ENCODE measurements around the gene LIME1. TPM values are rescaled to one million over a fixed set of nuclear protein-coding genes. Genes with fewer than 3 reads are reported as not detected.

The LIME1 gene
- total and polyA plus RNA-seq, 9 of the 15 experiments (the other 6 are each of a cell fraction or from before 2014, with no cell fraction given) = 0.11 to 17.1 (median 2.8) TPM; not detected in 2

- no peak for TF ChIP-seq ZNF449 (CRISPR knock-in tag; IDR thresholded peaks at IDR 0.05)
- TF ChIP-seq MCM2 (IDR thresholded peaks at IDR 0.05; ENCODE audit: low read depth) = no peak
- TF ChIP-seq SMARCA5 (IDR thresholded peaks at IDR 0.05) = no peak
- peak; percentile 92 for TF ChIP-seq MYC (IDR thresholded peaks at IDR 0.05; ENCODE audit: low read depth, low read length)
- no peak for TF ChIP-seq MYC (CRISPR knock-in tag; IDR thresholded peaks at IDR 0.05; ENCODE audit: borderline replicate concordance, low read depth)
- TF ChIP-seq C11orf30 (IDR thresholded peaks at IDR 0.05; ENCODE audit: low read depth) = peak; percentile 88
- no peak for TF ChIP-seq CCAR2 (IDR thresholded peaks at IDR 0.05; ENCODE audit: low read depth, low read length)
- 0 out of 2 replicates have a peak, but pooled peaks have one; percentile 76 for TF ChIP-seq E2F5 (CRISPR knock-in tag; IDR thresholded peaks at IDR 0.05)
- TF ChIP-seq SMARCA4 (IDR thresholded peaks at IDR 0.05) = no peak
- TF ChIP-seq CXXC5 (CRISPR knock-in tag; IDR thresholded peaks at IDR 0.05) = peak; percentile 92
- no peak; the same call in 1 of the 2 replicates for TF ChIP-seq BCL6 (CRISPR knock-in tag; IDR thresholded peaks at IDR 0.05)
- TF ChIP-seq MECOM (CRISPR knock-in tag; IDR thresholded peaks at IDR 0.05) = no peak
- TF ChIP-seq ZNF175 (CRISPR knock-in tag; IDR thresholded peaks at IDR 0.05; ENCODE audit: low read depth) = 0 out of 2 replicates have a peak, but pooled peaks have one; percentile 82
- TF ChIP-seq SUPT5H (IDR thresholded peaks at IDR 0.05) = peak; percentile 61
- TF ChIP-seq ZC3H4 (CRISPR knock-in tag; IDR thresholded peaks at IDR 0.05; ENCODE audit: borderline replicate concordance) = no peak
- peak; percentile 74; the same call in 1 of the 2 replicates for TF ChIP-seq ZBTB17 (CRISPR knock-in tag; IDR thresholded peaks at IDR 0.05)
- TF ChIP-seq CREM (IDR thresholded peaks at IDR 0.05; ENCODE audit: low read depth) = peak; percentile 73
- TF ChIP-seq FOXK1 (CRISPR knock-in tag; IDR thresholded peaks at IDR 0.05; ENCODE audit: borderline replicate concordance) = no peak
- peak; percentile 99 for TF ChIP-seq NR2C2 (CRISPR knock-in tag; IDR thresholded peaks at IDR 0.05)
- TF ChIP-seq NR2C2 (tag; IDR thresholded peaks at IDR 0.05) = peak; percentile 100
- no peak; the same call in 1 of the 2 replicates for TF ChIP-seq EGR1 (conservative IDR thresholded peaks at IDR 0.05)
- TF ChIP-seq POLR2AphosphoS5 (IDR thresholded peaks at IDR 0.05; ENCODE audit: control insufficient read depth, insufficient read depth, low read depth, low read length) = peak; percentile 55; the same call in 1 of the 2 replicates
- TF ChIP-seq ETS1 (conservative IDR thresholded peaks at IDR 0.05; ENCODE audit: control insufficient read depth, low read depth, low read length) = peak; percentile 74
- TF ChIP-seq HMGN3 (IDR thresholded peaks at IDR 0.05; ENCODE audit: borderline replicate concordance, extremely low read depth, insufficient read length, low read depth, low read length) = peak; percentile 83
- peak; percentile 83 for TF ChIP-seq ZBTB7A (IDR thresholded peaks at IDR 0.05; ENCODE audit: borderline replicate concordance, control insufficient read depth, low read depth, low read length)
- TF ChIP-seq U2AF1 (optimal IDR thresholded peaks at IDR 0.05; ENCODE audit: low read depth, low read length) = peak; percentile 70
Observed at GRCh38 chr20:63707558-63708300, 28.7 kb upstream of the LIME1 start, which contains the start of the genes ARFRP1 and ZGPAT (continued).
